HG03378 (cell line): ENCODE data around the gene KRT14.

Experiments
- ATAC-seq: cut with Tn5 transposase; IDR thresholded peaks from one replicate; pipeline ENCODE4 v1.9.1; 2021; ENCODE audit warnings: mild to moderate bottlenecking, moderate library complexity; ENCODE audit not compliant: unreplicated experiment

KRT14 gene

GRCh38 chr17:41533613-41534012, 53.1 kb downstream of the KRT14 start:
- ATAC-seq: no peak

- ATAC-seq: no peak
These were observed 53.6 kb downstream of the KRT14 start for GRCh38 chr17:41532947-41533570.
